D721Med (cell line): ENCODE data around the gene ORM2.

Experiments
- DNase-seq: peaks from one replicate; pipeline ENCODE4 v3.0.0; 2011; ENCODE audit warnings: low spot score; ENCODE audit not compliant: insufficient read length
- FAIRE-seq: peaks from 2 replicates; lab custom pipeline; 2011; peaks lifted over from hg19 to GRCh38; lab: Jason Lieb, UNC
- TF ChIP-seq, protein P1 (sequence below): IDR thresholded peaks from 2 replicates; pipeline ENCODE4 v1.5.1; 2012; ENCODE audit warnings: mild to moderate bottlenecking, control low read depth; ENCODE audit not compliant: insufficient read depth; ENCODE audit errors: missing control alignments

Gene ORM2

DNA sequence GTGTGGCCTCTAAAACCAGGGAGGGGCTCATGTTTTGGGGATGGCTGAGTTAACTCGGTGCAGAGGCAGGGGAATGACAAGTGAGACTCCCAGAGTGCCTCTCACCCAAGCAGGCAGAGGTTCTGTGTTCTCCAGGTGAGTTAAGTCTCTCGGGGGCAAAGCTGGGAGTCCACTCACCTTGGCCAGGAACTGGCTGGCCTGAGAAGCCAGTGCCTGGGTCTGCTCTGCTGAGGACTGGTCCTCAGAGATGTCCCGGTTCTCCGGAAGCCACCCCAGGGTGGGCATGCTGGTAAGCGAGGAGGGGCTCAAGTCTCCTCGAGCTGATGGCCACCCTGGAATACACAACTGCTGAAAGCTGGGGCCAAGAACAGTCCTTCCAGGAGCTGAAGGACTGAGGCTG lies 37.7 kb downstream of the ORM2 start:
- TF ChIP-seq, protein P1, sequence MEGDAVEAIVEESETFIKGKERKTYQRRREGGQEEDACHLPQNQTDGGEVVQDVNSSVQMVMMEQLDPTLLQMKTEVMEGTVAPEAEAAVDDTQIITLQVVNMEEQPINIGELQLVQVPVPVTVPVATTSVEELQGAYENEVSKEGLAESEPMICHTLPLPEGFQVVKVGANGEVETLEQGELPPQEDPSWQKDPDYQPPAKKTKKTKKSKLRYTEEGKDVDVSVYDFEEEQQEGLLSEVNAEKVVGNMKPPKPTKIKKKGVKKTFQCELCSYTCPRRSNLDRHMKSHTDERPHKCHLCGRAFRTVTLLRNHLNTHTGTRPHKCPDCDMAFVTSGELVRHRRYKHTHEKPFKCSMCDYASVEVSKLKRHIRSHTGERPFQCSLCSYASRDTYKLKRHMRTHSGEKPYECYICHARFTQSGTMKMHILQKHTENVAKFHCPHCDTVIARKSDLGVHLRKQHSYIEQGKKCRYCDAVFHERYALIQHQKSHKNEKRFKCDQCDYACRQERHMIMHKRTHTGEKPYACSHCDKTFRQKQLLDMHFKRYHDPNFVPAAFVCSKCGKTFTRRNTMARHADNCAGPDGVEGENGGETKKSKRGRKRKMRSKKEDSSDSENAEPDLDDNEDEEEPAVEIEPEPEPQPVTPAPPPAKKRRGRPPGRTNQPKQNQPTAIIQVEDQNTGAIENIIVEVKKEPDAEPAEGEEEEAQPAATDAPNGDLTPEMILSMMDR, result no peak
- FAIRE-seq (no peak), DNase-seq (no peak)

DNA sequence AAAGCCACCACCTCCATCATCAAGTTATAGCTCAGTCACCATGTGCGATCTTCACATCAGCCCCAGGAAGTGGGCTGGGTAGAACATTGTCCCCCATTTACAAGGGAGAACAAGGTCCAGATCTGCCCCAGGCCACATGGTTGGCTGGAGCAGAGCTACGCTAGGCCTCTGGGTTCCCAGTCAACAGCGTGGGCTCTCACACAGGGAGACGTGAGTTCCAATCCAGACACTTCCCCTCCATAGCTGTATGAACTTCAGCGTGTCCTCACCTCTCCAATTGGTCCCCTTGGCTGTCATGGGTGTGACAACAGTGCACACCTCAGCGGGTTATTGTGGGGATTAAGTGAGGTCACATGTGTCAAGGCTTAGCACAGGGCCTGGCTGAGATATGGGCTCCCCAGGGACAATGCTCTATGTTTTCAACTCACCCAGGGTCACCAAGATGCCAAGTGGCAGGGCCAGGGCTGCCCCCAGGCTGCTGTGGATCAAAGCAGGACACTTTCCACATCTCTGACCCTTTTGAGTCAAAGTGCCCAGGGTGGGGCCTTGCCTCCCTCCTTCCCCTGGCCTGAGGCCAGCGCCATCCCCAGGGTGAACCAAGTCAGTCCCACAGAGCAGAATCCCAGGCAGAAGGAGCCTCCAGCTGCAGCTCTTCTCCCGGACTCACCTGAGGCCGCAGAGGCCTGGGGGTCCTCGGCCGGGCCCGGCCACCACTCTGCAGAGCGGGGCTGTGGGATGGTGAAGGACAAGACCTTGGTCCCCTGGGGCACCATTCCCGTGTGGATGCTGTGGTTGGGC lies 38.3 kb downstream of the ORM2 start:
- DNase-seq (no peak), FAIRE-seq (no peak)

DNA sequence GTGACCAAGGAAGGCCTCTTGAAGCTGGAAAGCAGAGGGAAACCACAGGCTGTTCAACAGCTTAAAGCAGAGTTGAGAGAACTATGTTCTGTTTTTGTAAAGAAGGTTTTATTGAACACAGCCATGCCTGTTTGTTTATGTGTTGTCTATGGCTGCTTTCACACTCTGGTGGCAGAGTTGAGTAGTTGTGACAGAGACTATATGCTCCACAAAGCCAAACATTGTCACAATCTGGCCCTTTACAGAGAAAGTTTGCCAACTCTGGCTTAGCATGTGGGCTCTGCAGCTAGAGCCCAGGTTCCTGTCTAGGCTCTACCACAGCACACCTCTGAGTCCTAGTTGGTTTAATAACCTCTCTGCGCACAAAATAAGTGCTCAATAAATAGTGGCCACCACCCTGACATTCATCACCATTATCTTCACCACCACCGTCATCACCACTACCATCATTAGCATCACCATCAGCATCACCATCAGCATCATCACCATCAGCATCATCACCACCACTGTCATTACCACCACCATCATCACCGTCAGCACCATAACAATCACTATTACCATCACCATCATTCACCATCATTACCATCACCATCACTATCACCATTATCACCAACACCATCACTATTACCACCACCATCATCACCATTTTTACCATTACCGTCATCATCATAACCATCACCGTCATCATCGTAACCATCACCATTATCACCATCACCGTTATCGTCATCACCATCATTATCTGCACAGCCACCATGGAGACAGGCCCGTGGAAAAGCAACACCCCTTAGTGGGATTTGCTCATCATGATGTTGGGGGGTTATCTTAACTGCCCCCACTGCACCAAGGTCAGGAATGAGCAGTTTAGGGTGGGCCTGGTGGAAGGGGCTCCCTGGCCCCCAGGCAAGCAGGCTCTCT lies 39.8 kb downstream of the ORM2 start:
- DNase-seq, result no peak
- TF ChIP-seq, protein P1, result no peak
- FAIRE-seq, result peak; percentile 67

More for the DNA sequence above, 38.3 kb downstream of the ORM2 start:
- TF ChIP-seq, protein P1, result no peak

DNA sequence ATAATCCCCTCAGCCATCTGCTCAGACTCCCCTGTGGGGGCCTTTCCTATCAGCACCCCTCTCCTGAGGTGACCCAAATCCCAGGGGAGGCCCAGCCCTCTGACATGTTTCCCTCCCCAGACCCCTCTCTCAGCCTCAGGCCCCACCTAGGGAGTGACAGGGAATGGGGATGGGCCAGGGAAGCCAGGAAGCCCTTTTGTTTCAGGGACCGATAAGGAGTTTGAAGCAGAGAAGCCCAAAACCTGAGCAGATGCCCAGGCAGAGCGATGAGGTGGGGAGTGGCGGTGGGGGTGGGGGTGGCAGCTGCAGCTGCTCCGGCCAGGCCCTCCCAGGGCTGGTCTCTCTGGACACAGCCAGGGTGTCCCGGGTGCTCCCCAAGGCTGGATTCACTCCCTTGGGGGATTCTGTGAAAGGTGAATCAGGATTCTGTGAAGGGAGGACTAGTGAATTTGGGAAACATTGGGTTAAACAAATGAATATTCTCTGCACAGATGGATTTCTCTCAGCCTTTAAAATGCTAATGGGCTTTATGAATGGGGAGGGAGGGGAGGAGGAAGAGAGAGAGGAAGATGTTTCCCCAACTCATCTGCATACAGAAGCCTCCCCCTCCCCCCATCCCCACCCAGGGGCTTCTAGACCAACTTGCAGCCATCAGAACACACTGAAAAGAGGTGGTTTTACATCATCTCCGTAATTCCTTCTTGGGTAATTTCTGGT lies 40.7 kb downstream of the ORM2 start:
- peak; percentile 87 for DNase-seq
- no peak for FAIRE-seq
- TF ChIP-seq, protein P1, result no peak

DNA sequence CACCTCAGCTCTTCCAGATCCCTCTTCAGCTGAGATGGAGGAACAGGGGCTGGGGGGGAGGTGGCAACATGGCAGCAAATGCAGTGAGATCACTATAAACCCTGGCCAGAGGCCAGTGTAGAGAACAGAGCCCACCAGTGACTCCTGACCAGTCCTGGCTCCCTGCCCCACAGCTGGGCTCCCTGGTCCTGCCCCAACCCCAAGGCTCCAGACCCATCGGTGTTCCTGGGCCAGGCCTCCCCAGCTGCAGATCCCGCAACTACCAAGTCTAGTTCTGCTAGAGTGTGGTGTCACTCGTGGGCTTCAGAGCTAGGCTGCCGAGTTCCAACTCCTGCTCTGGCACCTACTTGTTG lies 41.3 kb downstream of the ORM2 start:
- FAIRE-seq (no peak), DNase-seq (no peak)
- TF ChIP-seq, protein P1, result no peak

DNA sequence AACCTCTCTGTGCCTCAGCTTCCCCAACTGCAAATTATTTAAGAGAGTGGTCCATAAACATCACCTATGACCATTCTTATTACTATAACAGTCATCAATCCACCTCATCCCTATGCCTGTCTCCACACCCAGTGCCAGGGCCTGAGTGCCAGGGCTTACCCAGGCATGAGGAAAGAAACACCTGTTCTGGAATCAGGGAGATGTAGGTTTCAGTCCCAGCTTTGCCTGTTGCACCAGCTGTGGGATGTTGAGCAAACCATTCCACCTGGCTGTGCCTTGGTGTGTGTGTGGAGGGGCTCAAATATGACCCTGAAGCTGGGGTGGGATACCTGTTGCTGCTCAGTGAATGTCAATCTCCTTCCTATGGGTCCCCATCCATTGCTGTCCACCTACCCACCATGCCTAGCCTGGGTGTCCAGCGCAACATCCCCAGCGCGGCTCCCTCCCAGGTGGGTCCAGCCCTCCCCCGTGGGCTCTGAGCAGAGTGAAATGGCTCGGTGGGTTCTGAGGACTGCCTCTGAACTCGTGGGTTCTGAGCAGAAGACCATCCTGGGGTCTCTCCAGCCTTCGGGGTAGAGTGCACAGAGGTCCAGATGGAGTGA lies 41.8 kb downstream of the ORM2 start:
- no peak for FAIRE-seq
- TF ChIP-seq, protein P1, result no peak
- DNase-seq, result no peak
